Dermis microvascular lymphatic vessel endothelial cell (primary cell): ENCODE measurements around the gene SALL1. TPM values are rescaled to one million over a fixed set of nuclear protein-coding genes. Genes with fewer than 3 reads are reported as not detected.

Source experiments
- DNase-seq, 2 donors: peaks; one replicate each; pipeline versions ENCODE4 v3.0.0 to v3.0.0-alpha.2; 2010; ENCODE audit warnings: low read depth in 2 of 2
- total RNA-seq: library from RNA; depleted of rRNA; stranded (reverse); fragments of >200 nt; gene quantifications from 2 replicates; pipeline ENCODE4 v1.2.1, GENCODE V29; 2014

SALL1 gene
- total RNA-seq, 1 donor from 2014 or later, result not detected

GRCh38 chr16:51157698-51158097, 6.6 kb upstream of the SALL1 start:
- DNase-seq, result no peak

DNA sequence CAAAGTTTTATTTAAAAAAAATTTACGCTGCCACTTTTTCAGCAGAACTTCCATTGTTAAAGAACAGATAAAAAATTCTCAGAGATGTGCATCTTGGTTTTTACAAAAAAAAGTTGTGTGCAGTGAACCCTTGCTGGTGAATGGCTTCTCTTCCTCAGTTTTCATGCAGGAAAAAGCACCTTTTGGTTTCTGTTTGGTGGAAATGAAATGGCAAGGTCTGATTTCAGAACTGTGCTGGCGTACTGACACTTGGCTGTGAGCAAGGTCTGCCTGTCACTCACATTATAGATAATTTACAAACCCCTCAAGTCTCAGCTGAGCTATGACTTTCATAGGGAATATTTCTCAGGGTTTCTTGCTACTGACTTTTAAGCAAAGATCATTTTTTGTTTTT, 5.7 kb upstream of the SALL1 start:
- no peak for DNase-seq

DNA sequence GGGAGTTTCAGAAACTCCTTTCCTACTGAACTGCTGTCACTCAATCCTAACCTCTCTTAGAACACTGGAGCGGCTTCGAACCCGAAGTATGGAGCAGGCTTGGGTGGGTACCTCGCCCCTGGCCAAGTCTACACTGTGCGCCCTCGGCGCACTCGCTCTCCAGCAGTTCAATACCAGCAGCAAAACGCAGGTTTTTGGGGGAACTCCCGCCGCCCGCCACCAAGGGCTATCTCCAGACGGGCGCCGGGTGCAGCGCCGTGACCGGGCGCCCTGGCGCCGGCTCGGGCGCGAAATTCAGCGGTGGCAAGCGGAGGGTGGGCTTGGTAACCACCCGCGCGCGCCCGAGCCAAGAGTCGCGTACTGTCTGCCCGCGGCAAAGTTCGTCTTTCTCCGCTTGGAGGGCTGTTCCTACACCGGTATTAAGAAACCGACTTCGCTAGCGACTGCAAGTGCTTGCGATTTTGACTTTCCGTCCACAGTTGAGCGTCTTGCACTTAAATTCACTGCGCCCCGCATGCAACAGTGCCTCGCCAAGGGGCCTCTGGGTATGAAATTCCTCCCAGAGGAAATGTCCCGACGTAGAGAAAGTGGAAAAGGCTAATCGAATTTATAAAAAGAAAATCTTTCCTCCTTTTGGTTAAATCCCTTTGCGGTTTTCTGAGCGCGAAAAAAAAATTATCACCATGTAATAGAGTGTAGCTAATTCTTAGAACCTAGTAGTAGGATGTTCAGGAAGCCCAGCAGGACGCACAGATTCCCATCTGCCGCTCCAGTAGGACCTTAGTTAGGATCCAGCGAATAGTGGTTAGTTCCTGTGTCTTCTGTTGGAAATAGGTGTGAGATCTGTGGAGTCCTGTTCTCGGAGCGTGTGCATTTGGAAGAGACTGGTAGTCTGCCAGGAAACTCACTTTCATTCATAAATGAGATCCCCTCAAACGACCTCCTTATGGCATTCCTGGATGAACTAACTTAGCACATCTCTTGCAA, 5.0 kb upstream of the SALL1 start:
- no peak for DNase-seq

DNA sequence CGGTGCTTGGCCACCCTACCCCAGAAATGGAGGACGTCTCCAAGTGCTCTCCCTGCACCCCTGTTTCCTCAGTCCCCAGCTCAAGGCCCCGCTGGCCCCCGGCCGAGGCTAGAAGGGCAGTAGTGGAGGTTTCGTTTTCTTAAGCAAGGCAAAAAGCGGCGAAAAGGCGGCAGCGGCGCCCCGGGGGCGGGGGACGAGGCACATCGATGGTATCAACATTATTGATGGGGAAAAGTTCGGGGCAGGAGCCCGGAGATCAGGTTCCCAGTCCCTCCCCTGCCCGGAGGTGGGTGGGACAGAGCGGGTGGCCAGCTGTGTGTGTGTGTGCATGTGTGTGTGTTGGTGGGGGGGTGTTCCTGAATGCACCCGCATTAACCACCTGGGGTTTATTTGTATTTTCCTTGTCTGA, 4.1 kb upstream of the SALL1 start:
- no peak for DNase-seq

- DNase-seq, result no peak
These were observed 3.5 kb upstream of the SALL1 start for GRCh38 chr16:51154271-51155171.

DNA sequence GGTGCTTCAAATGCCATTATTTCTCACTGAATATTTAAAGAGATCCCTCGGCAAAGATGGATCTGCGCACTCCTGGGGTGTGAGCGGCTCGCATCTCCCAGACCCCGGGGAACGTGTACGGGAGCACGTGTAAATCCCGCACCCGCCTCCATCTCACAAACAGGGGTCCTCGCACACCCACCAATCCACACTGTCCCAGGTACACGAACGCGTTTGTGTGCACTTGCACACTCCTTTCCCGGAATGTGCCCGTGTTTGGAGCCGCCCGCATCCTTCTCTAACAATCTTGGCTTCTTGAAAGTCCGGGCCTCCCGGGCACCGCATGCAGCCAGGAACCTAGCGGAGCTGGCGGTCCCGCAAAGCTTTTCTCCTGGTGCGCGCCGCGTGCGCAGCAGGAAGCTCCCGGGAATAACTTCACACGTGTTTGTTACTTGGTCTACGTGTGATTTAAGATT, 2.5 kb upstream of the SALL1 start:
- DNase-seq, result no peak

- DNase-seq, result no peak
These were observed 1.9 kb upstream of the SALL1 start for GRCh38 chr16:51152691-51153576.

DNA sequence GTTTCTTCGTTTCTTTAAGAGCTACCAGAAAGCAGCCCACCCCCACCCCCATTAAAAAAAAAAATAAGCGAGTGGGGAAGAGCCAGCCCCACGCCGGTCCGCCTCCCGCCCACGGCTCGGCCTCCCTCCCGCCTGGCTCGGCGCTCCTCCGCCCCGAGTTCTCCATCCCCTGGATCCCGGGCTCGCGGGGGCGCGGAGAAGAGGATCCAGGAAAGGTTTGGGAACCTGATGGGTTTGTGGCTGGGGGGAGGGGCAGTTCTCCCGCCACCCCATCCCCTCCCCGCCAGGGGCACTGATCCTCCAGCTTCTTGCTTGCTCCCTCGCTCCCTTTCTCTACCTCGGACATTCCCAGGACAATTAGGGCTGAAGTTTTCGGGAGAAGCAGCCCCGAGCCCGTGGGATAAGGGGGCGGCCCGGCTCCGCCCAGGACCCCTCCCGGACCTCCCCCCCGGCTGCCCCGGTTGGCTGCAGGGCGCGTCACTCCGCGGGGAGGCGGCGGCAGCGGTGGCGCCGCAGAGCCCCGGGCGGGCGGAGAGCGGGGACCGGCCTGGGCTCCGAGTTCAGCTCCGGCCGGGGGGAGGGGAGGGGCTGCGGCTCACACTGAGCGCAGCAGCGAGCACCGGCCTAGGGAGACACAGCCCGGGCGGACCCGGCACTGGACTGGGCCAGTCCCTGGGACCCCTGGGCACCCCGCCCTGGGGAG, 1.0 kb upstream of the SALL1 start:
- no peak for DNase-seq

- DNase-seq, result no peak
These were observed 428 bp upstream of the SALL1 start for GRCh38 chr16:51151435-51151960.

DNA sequence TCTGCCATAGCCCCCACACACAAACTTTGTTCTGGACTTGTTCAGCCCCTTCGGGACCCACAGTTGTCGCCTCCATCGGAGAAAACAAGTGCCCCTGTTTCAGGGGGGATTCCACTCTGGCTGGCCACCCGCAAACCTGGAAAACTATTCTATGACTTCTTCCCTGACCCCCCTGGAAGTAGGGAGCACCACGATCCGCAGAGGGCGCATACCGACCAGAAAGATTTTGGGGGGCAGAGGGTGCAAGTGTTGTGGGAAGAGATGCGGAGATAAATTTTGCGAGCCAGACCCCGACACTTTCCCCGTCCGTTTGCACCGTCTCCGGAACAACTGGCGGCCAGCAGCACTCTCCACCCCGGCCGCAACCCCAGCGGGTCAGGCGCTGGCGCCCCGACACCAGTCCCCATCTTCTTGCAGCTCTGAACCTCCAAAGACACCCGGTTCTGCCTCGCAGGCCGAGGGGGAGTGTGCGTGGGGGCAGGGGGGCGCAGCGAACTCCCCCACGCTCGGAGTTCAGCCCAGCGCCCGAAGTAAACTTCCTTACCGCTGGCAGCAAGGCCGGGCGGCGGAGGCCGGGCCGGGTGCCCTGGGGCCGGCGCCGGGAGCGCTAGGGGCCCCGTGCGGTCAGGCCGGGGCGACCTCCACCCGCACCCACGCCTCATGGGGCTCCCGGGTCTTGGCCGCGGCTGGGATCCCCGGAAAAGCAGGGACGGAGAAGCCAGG, 744 bp downstream of the SALL1 start:
- no peak for DNase-seq

- DNase-seq, result no peak
These were observed 1.3 kb downstream of the SALL1 start for GRCh38 chr16:51149721-51150164.

GRCh38 chr16:51149251-51149661, 1.8 kb downstream of the SALL1 start:
- no peak for DNase-seq

DNA sequence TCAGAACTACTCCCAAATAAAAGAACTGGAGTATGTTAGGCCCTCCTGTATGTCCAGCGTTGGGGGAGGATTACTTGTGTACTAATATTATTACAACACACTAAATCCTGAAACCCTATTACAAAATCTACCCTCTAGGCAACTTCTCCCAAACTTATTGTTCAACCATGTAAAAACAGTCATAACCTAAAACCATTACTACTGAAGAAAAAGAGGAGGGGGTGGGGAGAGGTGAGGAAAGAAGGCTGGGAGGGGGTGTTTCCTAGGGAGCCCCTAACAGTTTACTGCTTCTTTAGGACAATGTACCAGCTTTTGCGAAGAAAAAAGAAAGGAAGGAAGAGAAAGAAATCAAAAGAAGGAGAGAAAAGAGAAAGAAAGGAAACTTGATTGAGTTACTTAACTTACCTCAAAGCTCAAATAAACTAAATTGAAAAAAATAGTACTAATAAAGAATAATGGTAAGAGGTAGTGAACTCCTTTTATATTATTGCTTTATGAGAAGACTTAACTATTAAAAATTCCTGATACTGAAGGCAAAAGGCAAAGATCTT, 2.3 kb downstream of the SALL1 start:
- no peak for DNase-seq

- DNase-seq, result no peak
These were observed 3.0 kb downstream of the SALL1 start for GRCh38 chr16:51147776-51148677.

DNA sequence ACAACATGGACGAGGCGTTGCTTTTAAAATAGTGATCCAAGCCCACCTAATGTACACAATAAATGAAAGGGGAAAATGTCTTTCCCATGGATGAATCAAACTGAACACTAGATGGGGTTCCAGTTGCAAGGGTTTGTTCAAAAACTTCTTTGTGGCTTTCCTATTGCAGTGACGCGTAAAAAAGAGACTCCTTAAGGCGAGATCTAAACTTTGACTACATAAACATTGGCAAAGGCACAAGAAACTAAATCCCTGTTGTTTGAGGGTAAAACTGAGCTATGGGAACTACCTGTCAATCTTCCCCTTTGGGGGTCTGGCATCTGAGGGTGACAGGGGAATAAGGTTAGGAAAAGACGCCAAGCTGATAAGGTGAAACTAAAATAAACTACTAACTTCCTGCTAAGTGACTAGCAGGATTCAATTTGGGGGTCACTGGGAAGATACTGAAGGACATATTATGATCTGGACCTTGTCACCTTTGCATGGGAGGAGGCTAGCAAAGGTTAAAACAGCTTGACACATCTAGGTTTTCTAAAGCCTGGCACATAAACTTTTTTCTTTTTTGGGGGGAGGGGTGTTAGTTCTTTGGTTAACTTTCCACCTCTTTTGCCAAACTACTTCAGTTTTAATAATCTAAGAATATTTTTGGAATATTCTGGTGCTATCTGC, 4.7 kb downstream of the SALL1 start:
- no peak for DNase-seq

- no peak for DNase-seq
These were observed 6.9 kb downstream of the SALL1 start for GRCh38 chr16:51144203-51144602.

GRCh38 chr16:51143196-51143977, 7.7 kb downstream of the SALL1 start:
- DNase-seq, result no peak
